Measurements from ENCODE around the gene GNAS.

DNA sequence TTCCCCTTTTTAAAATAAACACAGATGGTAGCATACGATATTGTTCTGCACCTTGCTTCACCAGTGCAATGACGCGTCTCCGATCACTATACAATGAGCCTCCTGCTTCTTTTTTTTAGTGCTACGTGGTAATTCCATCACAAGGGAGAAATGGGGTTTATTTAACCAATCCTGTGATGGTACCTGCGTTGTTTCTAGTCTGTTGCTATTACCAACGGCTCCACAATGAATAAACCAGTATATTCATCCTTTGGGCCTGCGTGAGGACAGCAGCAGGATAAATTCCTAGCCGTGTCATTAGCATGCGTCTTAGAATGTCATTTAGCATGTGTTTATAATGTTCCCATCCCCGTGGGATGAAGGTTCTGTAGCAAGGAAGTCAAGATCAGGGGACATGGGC lies 44.7 kb upstream of the GNAS start:
- TF ChIP-seq, protein P1, sequence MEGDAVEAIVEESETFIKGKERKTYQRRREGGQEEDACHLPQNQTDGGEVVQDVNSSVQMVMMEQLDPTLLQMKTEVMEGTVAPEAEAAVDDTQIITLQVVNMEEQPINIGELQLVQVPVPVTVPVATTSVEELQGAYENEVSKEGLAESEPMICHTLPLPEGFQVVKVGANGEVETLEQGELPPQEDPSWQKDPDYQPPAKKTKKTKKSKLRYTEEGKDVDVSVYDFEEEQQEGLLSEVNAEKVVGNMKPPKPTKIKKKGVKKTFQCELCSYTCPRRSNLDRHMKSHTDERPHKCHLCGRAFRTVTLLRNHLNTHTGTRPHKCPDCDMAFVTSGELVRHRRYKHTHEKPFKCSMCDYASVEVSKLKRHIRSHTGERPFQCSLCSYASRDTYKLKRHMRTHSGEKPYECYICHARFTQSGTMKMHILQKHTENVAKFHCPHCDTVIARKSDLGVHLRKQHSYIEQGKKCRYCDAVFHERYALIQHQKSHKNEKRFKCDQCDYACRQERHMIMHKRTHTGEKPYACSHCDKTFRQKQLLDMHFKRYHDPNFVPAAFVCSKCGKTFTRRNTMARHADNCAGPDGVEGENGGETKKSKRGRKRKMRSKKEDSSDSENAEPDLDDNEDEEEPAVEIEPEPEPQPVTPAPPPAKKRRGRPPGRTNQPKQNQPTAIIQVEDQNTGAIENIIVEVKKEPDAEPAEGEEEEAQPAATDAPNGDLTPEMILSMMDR (IDR thresholded peaks at IDR 0.05): no peak
- TF ChIP-seq POLR2AphosphoS5 (IDR thresholded peaks at IDR 0.05) (no peak), POLR2A (IDR thresholded peaks at IDR 0.05) (no peak), EP300 (IDR thresholded peaks at IDR 0.05) (no peak)

Measured in gastroesophageal sphincter (tissue), 3 donors.